Measurements from ENCODE around the gene TXNL1. TPM values are rescaled to one million over a fixed set of nuclear protein-coding genes. Genes with fewer than 3 reads are reported as not detected.

Gene TXNL1
- polyA plus RNA-seq, 1 of the 3 experiments (the other 2 are of a cell fraction), result 39.7 TPM

GRCh38 chr18:56615738-56616520, 22.5 kb downstream of the TXNL1 start (continued):
- TF ChIP-seq CTCF (IDR thresholded peaks at IDR 0.05), result no peak
- TF ChIP-seq NFIC (IDR thresholded peaks at IDR 0.05; ENCODE audit: borderline replicate concordance), result no peak
- TF ChIP-seq TCF12 (IDR thresholded peaks at IDR 0.05), result no peak
- no peak for TF ChIP-seq MEF2A (IDR thresholded peaks at IDR 0.05; ENCODE audit: borderline replicate concordance, low read depth)

GRCh38 chr18:56606618-56607017, 31.8 kb downstream of the TXNL1 start:
- Histone ChIP-seq H3K27me3 (ENCODE audit: insufficient read depth) (no peaks in the 10 kb centered on the region), H3K4me2 (no peak overlapping the region), H3K9me2 (no peaks in the 10 kb centered on the region), H3K27ac (ENCODE audit: low read depth in 2 of 2, low read length in 1 of 2) (no peak overlapping the region), H3F3A (replicated peaks; ENCODE audit: insufficient read depth) (peaks cover 15% of the 10 kb centered on the region), H3K79me2 (ENCODE audit: insufficient read depth) (peaks cover 15% of the 10 kb centered on the region; the same call in 1 of the 2 replicates), H3K4me3 (ENCODE audit: low read depth in 2 of 2, low read length in 1 of 2) (no peak overlapping the region), H4K20me1 (ENCODE audit: insufficient read depth) (no peaks in the 10 kb centered on the region), H2AFZ (ENCODE audit: low read depth) (no peak overlapping the region), H3K9ac (no peak overlapping the region), H3K4me1 (ENCODE audit: control insufficient read depth in 1 of 2, insufficient read depth in 2 of 2, low read depth in 1 of 2, low read length in 1 of 2) (no peaks in the 10 kb centered on the region), H3K9me3 (no peaks in the 10 kb centered on the region), H3K36me3 (replicated peaks in 1 of 2; ENCODE audit: control insufficient read depth in 1 of 2, insufficient read depth in 2 of 2, low read length in 1 of 2) (peaks cover 62 to 71% of the 10 kb centered on the region in 2 experiments)
- 92% methylated on average over 2 of the region's 2 CpGs for WGBS (ENCODE audit: low lambda C conversion rate)
- ChIA-PET CTCF (no interaction called here), POLR2A (no interaction called here)
- DNase-seq, result no peak
- TF ChIP-seq USF2 (IDR thresholded peaks at IDR 0.05; ENCODE audit: borderline replicate concordance, low read depth, low read length) (no peak), CHD2 (IDR thresholded peaks at IDR 0.05; ENCODE audit: low read length, partially characterized antibody) (no peak), REST (IDR thresholded peaks at IDR 0.05; ENCODE audit: low read depth, low read length) (no peak), MAX (IDR thresholded peaks at IDR 0.05; ENCODE audit: low read depth) (no peak), JUND (IDR thresholded peaks at IDR 0.05) (no peak), RXRA (IDR thresholded peaks at IDR 0.05; ENCODE audit: borderline replicate concordance, low read depth) (no peak), ELF1 (IDR thresholded peaks at IDR 0.05) (no peak), CTCF (IDR thresholded peaks at IDR 0.05) (no peak), USF1 (IDR thresholded peaks at IDR 0.05; ENCODE audit: borderline replicate concordance, low read depth) (no peak), RFX5 (IDR thresholded peaks at IDR 0.05; ENCODE audit: low read length) (no peak), GABPA (IDR thresholded peaks at IDR 0.05; ENCODE audit: low read depth) (no peak), TCF12 (IDR thresholded peaks at IDR 0.05) (no peak), YY1 (IDR thresholded peaks at IDR 0.05; ENCODE audit: low read depth) (no peak), MXI1 (IDR thresholded peaks at IDR 0.05; ENCODE audit: low read depth, low read length) (no peak), FOXM1 (IDR thresholded peaks at IDR 0.05; ENCODE audit: low read depth) (no peak), TEAD4 (IDR thresholded peaks at IDR 0.05; ENCODE audit: borderline replicate concordance, insufficient read depth) (no peak), SIN3A (IDR thresholded peaks at IDR 0.05; ENCODE audit: borderline replicate concordance, low read depth, low read length) (no peak), RCOR1 (IDR thresholded peaks at IDR 0.05; ENCODE audit: low read length) (no peak)

All from SK-N-SH (cell line).